ENCODE results near the gene SGSM1.

SGSM1 gene

GRCh38 chr22:24920029-24920428, 114.0 kb downstream of the SGSM1 start:
- peaks cover 11% of the 10 kb centered on the region for H3K27me3 ChIP-seq (ENCODE audit: control insufficient read depth, insufficient read depth, low read length)
- no peaks in the 10 kb centered on the region for H3K9me3 ChIP-seq (replicated peaks; ENCODE audit: low read length)
- no peak overlapping the region for H3K4me3 ChIP-seq (ENCODE audit: low read length)
- no peak overlapping the region for H3K4me2 ChIP-seq (ENCODE audit: low read length)
- H3K9ac ChIP-seq (ENCODE audit: low read depth, low read length), result no peak overlapping the region
- no peaks in the 10 kb centered on the region for H3K36me3 ChIP-seq (ENCODE audit: insufficient read depth, low read length)
- no peaks in the 10 kb centered on the region for H3K4me1 ChIP-seq (ENCODE audit: control insufficient read depth, insufficient read depth, low read length)

- Histone ChIP-seq H3K9ac (ENCODE audit: low read depth, low read length) (no peak overlapping the region), H3K4me3 (ENCODE audit: low read length) (no peak overlapping the region), H3K4me1 (ENCODE audit: control insufficient read depth, insufficient read depth, low read length) (peaks cover 7% of the 10 kb centered on the region), H3K36me3 (ENCODE audit: insufficient read depth, low read length) (no peaks in the 10 kb centered on the region), H3K9me3 (replicated peaks; ENCODE audit: low read length) (peaks cover 4% of the 10 kb centered on the region), H3K27me3 (ENCODE audit: control insufficient read depth, insufficient read depth, low read length) (no peaks in the 10 kb centered on the region), H3K4me2 (ENCODE audit: low read length) (peak overlapping the region; percentile 29)
These were observed 119.8 kb downstream of the SGSM1 start for GRCh38 chr22:24925586-24926427.

- Histone ChIP-seq H3K9ac (ENCODE audit: low read depth, low read length) (no peak overlapping the region), H3K27me3 (ENCODE audit: control insufficient read depth, insufficient read depth, low read length) (peaks cover 4% of the 10 kb centered on the region), H3K4me1 (ENCODE audit: control insufficient read depth, insufficient read depth, low read length) (peaks cover 7% of the 10 kb centered on the region), H3K9me3 (replicated peaks; ENCODE audit: low read length) (peaks cover 4% of the 10 kb centered on the region), H3K4me3 (ENCODE audit: low read length) (no peak overlapping the region), H3K36me3 (ENCODE audit: insufficient read depth, low read length) (no peaks in the 10 kb centered on the region), H3K4me2 (ENCODE audit: low read length) (peak overlapping the region; percentile 29)
These were observed 120.4 kb downstream of the SGSM1 start for GRCh38 chr22:24926428-24926725.

- H3K4me1 ChIP-seq (ENCODE audit: control insufficient read depth, insufficient read depth, low read length), result peaks cover 7% of the 10 kb centered on the region
- no peak overlapping the region for H3K4me2 ChIP-seq (ENCODE audit: low read length)
- H3K9ac ChIP-seq (ENCODE audit: low read depth, low read length), result no peak overlapping the region
- H3K27me3 ChIP-seq (ENCODE audit: control insufficient read depth, insufficient read depth, low read length), result peaks cover 11% of the 10 kb centered on the region
- H3K4me3 ChIP-seq (ENCODE audit: low read length), result no peak overlapping the region
- H3K9me3 ChIP-seq (replicated peaks; ENCODE audit: low read length), result peaks cover 4% of the 10 kb centered on the region
- H3K36me3 ChIP-seq (ENCODE audit: insufficient read depth, low read length), result no peaks in the 10 kb centered on the region
These were observed 121.0 kb downstream of the SGSM1 start for GRCh38 chr22:24926849-24927579.

GRCh38 chr22:24928322-24928721, 122.3 kb downstream of the SGSM1 start:
- Histone ChIP-seq H3K4me2 (ENCODE audit: low read length) (no peak overlapping the region), H3K4me3 (ENCODE audit: low read length) (no peak overlapping the region), H3K9me3 (replicated peaks; ENCODE audit: low read length) (peaks cover 4% of the 10 kb centered on the region), H3K9ac (ENCODE audit: low read depth, low read length) (no peak overlapping the region), H3K4me1 (ENCODE audit: control insufficient read depth, insufficient read depth, low read length) (peaks cover 7% of the 10 kb centered on the region), H3K27me3 (ENCODE audit: control insufficient read depth, insufficient read depth, low read length) (peaks cover 20% of the 10 kb centered on the region), H3K36me3 (ENCODE audit: insufficient read depth, low read length) (no peaks in the 10 kb centered on the region)

GRCh38 chr22:24930678-24931077, 124.7 kb downstream of the SGSM1 start:
- no peak overlapping the region for H3K4me2 ChIP-seq (ENCODE audit: low read length)
- H3K4me3 ChIP-seq (ENCODE audit: low read length), result no peak overlapping the region
- peaks cover 4% of the 10 kb centered on the region for H3K9me3 ChIP-seq (replicated peaks; ENCODE audit: low read length)
- no peaks in the 10 kb centered on the region for H3K36me3 ChIP-seq (ENCODE audit: insufficient read depth, low read length)
- H3K27me3 ChIP-seq (ENCODE audit: control insufficient read depth, insufficient read depth, low read length), result peaks cover 33% of the 10 kb centered on the region
- H3K4me1 ChIP-seq (ENCODE audit: control insufficient read depth, insufficient read depth, low read length), result peaks cover 7% of the 10 kb centered on the region
- H3K9ac ChIP-seq (ENCODE audit: low read depth, low read length), result no peak overlapping the region

- no peaks in the 10 kb centered on the region for H3K9me3 ChIP-seq (replicated peaks; ENCODE audit: low read length)
- H3K9ac ChIP-seq (ENCODE audit: low read depth, low read length), result no peak overlapping the region
- H3K27me3 ChIP-seq (ENCODE audit: control insufficient read depth, insufficient read depth, low read length), result peaks cover 45% of the 10 kb centered on the region
- no peaks in the 10 kb centered on the region for H3K36me3 ChIP-seq (ENCODE audit: insufficient read depth, low read length)
- no peaks in the 10 kb centered on the region for H3K4me1 ChIP-seq (ENCODE audit: control insufficient read depth, insufficient read depth, low read length)
- no peak overlapping the region for H3K4me2 ChIP-seq (ENCODE audit: low read length)
- no peak overlapping the region for H3K4me3 ChIP-seq (ENCODE audit: low read length)
These were observed 129.9 kb downstream of the SGSM1 start for GRCh38 chr22:24935771-24936483.

GRCh38 chr22:24937114-24937513, 131.1 kb downstream of the SGSM1 start:
- H3K4me3 ChIP-seq (ENCODE audit: low read length), result no peak overlapping the region
- no peak overlapping the region for H3K4me2 ChIP-seq (ENCODE audit: low read length)
- H3K4me1 ChIP-seq (ENCODE audit: control insufficient read depth, insufficient read depth, low read length), result no peaks in the 10 kb centered on the region
- no peaks in the 10 kb centered on the region for H3K9me3 ChIP-seq (replicated peaks; ENCODE audit: low read length)
- H3K9ac ChIP-seq (ENCODE audit: low read depth, low read length), result no peak overlapping the region
- peaks cover 34% of the 10 kb centered on the region for H3K27me3 ChIP-seq (ENCODE audit: control insufficient read depth, insufficient read depth, low read length)
- no peaks in the 10 kb centered on the region for H3K36me3 ChIP-seq (ENCODE audit: insufficient read depth, low read length)

- Histone ChIP-seq H3K4me3 (ENCODE audit: low read length) (no peak overlapping the region), H3K9me3 (replicated peaks; ENCODE audit: low read length) (no peaks in the 10 kb centered on the region), H3K4me2 (ENCODE audit: low read length) (no peak overlapping the region), H3K9ac (ENCODE audit: low read depth, low read length) (no peak overlapping the region), H3K36me3 (ENCODE audit: insufficient read depth, low read length) (no peaks in the 10 kb centered on the region), H3K4me1 (ENCODE audit: control insufficient read depth, insufficient read depth, low read length) (no peaks in the 10 kb centered on the region), H3K27me3 (ENCODE audit: control insufficient read depth, insufficient read depth, low read length) (peaks cover 25% of the 10 kb centered on the region)
These were observed 132.8 kb downstream of the SGSM1 start for GRCh38 chr22:24938741-24939341.

- Histone ChIP-seq H3K4me3 (ENCODE audit: low read length) (no peak overlapping the region), H3K9me3 (replicated peaks; ENCODE audit: low read length) (no peaks in the 10 kb centered on the region), H3K4me1 (ENCODE audit: control insufficient read depth, insufficient read depth, low read length) (no peaks in the 10 kb centered on the region), H3K4me2 (ENCODE audit: low read length) (no peak overlapping the region), H3K36me3 (ENCODE audit: insufficient read depth, low read length) (no peaks in the 10 kb centered on the region), H3K9ac (ENCODE audit: low read depth, low read length) (no peak overlapping the region), H3K27me3 (ENCODE audit: control insufficient read depth, insufficient read depth, low read length) (peaks cover 4% of the 10 kb centered on the region)
These were observed 136.3 kb downstream of the SGSM1 start for GRCh38 chr22:24942301-24942700.

- H3K9me3 ChIP-seq (replicated peaks; ENCODE audit: low read length), result no peaks in the 10 kb centered on the region
- peaks cover 20% of the 10 kb centered on the region for H3K27me3 ChIP-seq (ENCODE audit: control insufficient read depth, insufficient read depth, low read length)
- no peaks in the 10 kb centered on the region for H3K36me3 ChIP-seq (ENCODE audit: insufficient read depth, low read length)
- H3K4me2 ChIP-seq (ENCODE audit: low read length), result no peak overlapping the region
- H3K4me3 ChIP-seq (ENCODE audit: low read length), result no peak overlapping the region
- no peak overlapping the region for H3K9ac ChIP-seq (ENCODE audit: low read depth, low read length)
- no peaks in the 10 kb centered on the region for H3K4me1 ChIP-seq (ENCODE audit: control insufficient read depth, insufficient read depth, low read length)
These were observed 138.4 kb downstream of the SGSM1 start for GRCh38 chr22:24944217-24944937.
